GM21360 (cell line): ENCODE results near the gene NEIL1.
"Not testable (repeated sequence)": the region's sequence is repeated elsewhere in the genome, so short reads cannot be mapped to it uniquely, and the experiment has no call there.

ENCODE experiments used
- ATAC-seq: cut with Tn5 transposase; IDR thresholded peaks from one replicate; pipeline ENCODE4 v1.9.1; 2021; ENCODE audit warnings: mild to moderate bottlenecking, moderate library complexity; ENCODE audit not compliant: unreplicated experiment

Gene NEIL1

DNA sequence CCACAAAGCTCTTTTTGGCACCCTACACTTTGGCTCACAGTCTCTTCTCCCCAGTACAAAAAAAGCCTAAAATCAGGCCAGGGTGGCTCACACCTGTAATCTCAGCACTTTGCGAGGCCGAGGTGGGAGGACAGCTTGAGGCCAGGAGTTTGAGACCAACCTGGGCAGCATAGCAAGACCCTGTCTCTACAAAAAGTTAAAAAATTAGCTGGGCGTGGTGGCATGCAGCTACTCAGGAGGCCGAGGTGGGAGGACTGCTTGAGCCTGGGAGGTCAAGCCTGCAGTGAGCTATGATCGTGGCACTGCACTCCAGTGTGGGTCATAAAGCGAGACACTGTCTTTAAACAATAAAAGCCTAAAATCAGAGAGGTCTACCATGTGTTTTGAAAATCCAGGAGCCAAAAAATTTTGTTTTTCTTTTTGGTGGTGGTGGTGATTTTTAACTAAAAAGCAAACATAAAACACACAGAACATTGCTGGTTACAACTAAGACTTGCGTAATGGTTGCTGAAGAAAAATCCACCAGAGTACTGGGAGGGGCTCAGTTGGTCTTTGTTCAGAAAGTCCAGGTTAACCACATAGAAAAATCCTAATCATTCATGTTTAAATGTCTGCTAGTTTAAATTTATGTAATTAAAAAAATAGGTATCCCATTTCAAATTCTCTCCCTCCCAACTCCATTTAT is 23.2 kb downstream of the NEIL1 start:
- no peak for ATAC-seq

- no peak for ATAC-seq
Measured at GRCh38 chr15:75371486-75371885, 24.6 kb downstream of the NEIL1 start.

GRCh38 chr15:75371901-75372688 is 25.3 kb downstream of the NEIL1 start:
- ATAC-seq = no peak

DNA sequence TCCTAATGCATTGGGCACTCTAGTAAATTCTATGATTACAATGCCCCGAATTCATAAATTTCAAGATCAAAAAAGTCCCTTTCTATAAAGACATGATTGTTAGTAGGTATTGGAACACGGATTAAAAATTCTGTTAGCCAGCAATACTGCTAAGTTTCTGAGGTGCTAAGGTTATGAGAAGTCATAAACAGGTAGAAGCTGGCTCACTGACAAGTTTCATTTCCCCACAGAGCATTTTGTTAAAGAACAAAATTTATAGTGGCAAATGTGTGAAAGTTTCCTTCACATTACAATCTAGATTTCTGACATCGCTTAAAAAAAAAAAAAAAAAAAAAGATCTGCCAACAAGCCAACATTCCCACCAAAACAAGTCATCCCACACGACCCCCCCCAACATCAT is 33.9 kb downstream of the NEIL1 start:
- ATAC-seq = no peak

DNA sequence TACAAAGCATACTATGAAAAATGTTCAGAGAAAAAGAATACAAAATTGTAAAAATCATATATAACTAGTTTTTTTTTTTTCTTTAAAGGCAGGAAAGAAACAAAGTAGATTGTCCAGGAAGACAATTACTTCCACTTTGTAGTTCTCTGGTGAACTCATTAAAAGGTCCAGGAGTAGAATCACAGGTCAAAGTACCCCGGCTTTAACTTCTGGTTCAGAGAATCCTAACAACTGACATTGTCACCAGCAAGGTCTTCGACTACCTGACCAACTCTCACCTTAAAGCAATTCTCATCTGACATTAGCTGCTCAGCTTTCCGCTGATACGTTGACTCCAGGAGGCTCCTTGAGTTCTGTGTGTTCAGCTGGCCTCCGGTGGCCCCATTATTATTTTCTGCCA is 37.1 kb downstream of the NEIL1 start:
- ATAC-seq = not testable (repeated sequence)

GRCh38 chr15:75389791-75390382 is 43.0 kb downstream of the NEIL1 start:
- no peak for ATAC-seq

DNA sequence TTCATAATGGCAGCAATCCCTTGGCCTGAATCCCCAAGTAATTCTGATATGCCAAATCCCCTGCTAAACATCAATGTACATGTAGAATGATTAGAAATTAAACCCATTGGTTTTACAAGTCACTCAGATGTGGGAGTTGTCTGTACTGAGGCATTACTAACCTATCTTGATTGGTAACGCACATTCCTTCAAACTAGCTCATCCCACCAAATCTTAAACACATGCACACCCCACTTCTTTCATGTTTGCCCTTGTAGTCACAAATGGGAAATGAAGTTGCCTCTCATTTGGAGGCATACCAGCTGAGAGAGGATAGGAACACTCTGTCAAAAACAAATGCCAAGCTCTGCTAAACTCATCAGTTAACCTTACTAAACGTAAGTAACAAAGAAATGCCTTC is 50.7 kb downstream of the NEIL1 start:
- ATAC-seq = no peak

DNA sequence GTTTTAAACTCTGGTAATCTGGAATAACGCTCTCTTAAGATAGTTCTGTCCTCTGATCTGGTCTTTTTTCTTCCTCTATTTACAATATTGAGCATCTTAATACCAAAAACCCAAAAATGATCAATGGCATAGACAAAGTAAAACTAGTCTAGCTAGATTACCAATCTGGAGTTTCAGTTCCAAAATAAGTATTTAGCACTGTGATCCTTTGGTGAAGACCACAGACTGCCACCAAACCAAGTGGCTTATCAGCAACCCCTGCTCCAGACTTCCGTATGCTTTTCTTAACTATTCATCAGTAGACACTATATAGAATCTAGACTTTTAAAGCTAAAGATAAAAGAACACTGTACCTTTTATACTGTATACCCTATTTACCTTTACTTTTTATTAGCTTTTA is 57.1 kb downstream of the NEIL1 start:
- ATAC-seq = no peak
